ENCODE data around the gene MYH14.

MYH14 gene

GRCh38 chr19:50290011-50290410 lies 86.6 kb downstream of the MYH14 start:
- no peak for DNase-seq (ENCODE audit: low read depth in 2 of 2)

- no peak for DNase-seq (ENCODE audit: low read depth in 2 of 2)
Measured at GRCh38 chr19:50290775-50291174, 87.4 kb downstream of the MYH14 start.

DNA sequence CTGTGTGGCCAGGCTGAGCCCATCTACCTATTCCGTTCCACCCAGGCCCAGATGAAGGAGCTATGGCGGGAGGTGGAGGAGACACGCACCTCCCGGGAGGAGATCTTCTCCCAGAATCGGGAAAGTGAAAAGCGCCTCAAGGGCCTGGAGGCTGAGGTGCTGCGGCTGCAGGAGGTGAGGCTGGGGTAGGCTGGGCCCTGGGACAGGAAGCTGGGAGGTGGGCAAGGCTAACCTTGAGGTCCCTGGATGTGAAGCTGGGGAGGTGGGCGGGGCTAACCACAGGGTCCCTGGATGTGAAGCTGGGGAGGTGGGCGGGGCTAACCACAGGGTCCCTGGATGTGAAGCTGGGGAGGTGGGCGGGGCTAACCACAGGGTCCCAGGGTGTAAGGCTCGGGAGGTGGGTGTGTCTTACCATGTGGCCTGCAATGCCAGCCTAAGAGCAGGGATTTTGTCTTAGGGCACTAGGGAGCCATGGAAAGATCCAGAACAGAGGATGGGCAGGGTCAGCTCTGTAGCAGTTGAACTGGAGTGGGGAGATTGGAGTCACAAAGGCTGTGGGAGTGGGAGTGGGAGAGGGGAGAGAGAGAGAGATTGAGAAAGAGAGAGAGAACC lies 88.9 kb downstream of the MYH14 start:
- DNase-seq (ENCODE audit: low read depth in 2 of 2) = no peak

GRCh38 chr19:50293263-50294004 lies 90.0 kb downstream of the MYH14 start:
- DNase-seq (ENCODE audit: low read depth in 2 of 2) = no peak

- no peak for DNase-seq (ENCODE audit: low read depth in 2 of 2)
Measured at GRCh38 chr19:50300051-50300450, 96.6 kb downstream of the MYH14 start.

DNA sequence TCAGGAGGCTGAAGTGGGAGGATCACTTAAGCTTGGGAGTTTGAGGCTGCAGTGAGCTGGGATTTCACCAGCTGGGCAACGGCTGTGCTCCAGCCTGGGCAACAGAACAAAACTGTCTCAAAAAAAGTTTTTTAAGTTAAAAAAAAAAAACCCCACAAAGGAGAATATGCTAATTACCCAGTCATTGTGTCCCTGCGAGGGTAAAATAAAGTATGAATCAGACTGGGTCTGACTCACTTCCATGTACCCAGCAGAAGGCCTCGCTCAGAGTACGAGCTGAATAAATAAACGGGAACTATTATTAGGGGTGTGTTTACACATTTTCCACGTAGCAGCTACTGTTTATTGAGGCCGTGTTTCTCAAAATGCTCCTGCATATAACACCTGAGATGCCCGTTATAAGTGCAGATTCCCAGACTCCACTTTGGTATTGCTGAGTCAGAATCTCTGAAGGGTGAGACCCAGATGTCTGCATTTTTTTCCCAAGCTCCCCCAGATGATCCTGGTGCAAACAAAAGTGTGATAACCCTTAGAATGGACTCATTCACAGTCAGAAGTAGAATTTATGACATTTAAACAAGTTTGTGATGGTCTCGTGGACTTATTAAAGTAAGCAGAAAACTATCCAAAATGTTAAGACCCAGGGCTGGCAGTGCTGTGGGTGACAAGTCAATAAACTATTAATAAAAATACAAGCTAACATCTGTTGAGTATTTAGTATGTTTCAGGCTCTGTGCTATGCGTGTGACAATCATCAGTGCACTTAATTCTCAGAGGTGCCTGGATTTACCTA lies 97.6 kb downstream of the MYH14 start:
- no peak for DNase-seq (ENCODE audit: low read depth in 2 of 2)

DNA sequence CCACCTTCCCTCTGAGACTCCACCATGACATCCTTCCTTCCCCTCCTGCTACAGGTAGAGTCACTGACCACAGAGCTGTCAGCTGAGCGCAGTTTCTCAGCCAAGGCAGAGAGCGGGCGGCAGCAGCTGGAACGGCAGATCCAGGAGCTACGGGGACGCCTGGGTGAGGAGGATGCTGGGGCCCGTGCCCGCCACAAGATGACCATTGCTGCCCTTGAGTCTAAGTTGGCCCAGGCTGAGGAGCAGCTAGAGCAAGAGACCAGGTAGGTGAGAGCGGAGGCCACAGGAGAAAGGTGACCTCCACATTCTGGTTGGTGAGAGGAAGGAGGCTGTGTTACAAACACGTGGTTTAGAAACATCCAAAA lies 98.2 kb downstream of the MYH14 start:
- DNase-seq (ENCODE audit: low read depth in 2 of 2) = no peak

DNA sequence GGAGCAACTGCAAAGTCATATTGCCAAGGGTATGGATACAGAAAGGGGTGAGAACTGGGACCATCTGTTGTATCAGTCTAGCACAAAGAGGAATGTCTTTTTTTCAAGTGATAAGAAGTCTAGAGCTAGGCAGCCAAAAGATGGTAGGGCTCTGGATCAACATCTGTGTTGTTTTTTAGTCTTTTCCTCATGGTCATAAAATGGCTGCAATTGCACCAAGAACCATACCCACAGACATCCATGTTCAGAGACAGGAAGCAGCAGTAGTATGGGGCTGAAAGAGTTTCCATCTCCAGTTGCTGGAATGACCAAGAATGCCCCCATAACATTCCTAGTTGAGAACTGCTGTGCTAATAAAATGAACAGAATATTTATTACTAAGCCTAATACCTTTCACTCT lies 100.1 kb downstream of the MYH14 start:
- no peak for DNase-seq (ENCODE audit: low read depth in 2 of 2)

- DNase-seq (ENCODE audit: low read depth in 2 of 2) = no peak
Measured at GRCh38 chr19:50308991-50309390, 105.6 kb downstream of the MYH14 start.

- no peak for DNase-seq (ENCODE audit: low read depth in 2 of 2)
Measured at GRCh38 chr19:50309396-50310125, 106.1 kb downstream of the MYH14 start.

DNA sequence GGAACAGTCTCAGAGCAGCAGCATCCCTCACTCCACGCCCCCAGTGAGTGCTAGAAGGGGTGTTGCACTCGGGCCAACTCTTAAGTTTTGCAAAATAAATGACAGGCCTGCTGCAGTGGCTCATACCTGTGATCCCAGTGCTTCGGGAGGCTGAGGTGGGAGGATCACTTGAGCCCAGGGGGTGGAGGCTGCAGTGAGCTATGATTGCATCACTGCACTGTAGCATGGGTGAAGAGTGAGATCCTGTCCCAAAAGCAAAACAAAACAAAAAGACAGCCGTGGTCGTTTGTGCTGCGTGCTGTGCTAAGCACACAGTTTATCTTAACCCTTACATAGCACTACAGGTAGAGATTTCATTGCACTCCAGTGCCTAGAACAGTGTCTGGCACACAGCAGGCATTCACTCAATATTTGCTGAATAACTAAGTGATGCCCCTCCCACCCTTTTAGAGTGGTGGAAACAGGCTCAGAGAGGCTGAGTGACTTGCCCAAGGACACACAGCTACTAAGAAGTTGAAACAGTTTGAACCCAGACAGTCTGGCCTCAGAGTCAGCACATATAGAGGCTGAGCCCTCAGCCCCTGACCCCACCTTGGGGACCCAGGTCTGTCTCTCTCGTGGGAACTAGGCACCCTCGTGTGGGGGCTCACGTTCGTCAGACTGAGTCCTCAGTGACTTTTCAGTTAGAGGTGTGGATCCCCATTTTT lies 107.5 kb downstream of the MYH14 start:
- no peak for DNase-seq (ENCODE audit: low read depth in 2 of 2)

DNA sequence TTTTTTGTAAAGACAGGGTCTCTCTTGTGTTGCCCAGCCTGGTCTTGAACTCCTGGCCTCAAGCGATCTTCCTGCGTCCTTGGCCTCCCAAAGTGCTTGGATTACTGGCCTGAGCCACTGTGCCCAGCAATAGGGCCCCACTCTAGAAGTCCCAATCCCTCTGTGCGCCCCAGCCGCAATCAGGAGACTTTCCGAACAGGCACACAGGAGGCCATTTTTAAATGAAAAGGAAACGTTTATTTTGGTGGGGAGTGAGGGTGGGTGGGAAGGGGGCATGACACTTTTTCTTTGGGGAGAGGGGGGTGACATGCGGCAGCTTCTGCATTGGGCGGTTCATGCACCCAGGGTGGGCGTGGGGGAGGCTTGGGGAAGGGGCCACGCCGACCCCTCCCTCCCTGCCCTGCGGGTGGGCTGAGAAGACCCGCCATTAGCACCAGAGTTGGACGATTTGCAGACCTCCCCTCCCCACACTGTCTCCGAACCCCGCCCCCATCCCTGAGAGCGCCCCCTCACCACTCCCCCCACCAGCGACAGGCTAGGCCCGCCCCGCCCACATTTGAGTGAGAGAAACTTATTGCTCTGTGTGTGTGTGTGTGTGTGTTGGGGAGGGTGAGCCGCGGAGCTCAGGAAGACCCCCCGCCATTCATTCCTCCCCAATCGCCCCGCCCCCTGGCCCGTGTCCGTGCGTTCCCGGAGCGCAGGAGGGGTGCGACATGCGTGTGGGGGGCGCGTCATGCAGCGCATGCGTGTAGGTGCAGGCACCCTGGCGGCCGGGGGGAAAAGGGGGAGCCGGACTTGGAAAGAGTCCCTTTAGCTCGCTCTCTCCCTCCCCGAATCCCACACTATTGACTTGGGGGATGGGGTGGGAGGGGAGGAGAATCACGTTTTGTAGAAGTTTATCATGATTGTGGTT lies 108.6 kb downstream of the MYH14 start:
- DNase-seq (ENCODE audit: low read depth in 2 of 2) = no peak

GRCh38 chr19:50312967-50313811 lies 109.8 kb downstream of the MYH14 start:
- no peak for DNase-seq (ENCODE audit: low read depth in 2 of 2)

GRCh38 chr19:50313812-50314536 lies 110.6 kb downstream of the MYH14 start:
- DNase-seq (ENCODE audit: low read depth in 2 of 2) = no peak

DNA sequence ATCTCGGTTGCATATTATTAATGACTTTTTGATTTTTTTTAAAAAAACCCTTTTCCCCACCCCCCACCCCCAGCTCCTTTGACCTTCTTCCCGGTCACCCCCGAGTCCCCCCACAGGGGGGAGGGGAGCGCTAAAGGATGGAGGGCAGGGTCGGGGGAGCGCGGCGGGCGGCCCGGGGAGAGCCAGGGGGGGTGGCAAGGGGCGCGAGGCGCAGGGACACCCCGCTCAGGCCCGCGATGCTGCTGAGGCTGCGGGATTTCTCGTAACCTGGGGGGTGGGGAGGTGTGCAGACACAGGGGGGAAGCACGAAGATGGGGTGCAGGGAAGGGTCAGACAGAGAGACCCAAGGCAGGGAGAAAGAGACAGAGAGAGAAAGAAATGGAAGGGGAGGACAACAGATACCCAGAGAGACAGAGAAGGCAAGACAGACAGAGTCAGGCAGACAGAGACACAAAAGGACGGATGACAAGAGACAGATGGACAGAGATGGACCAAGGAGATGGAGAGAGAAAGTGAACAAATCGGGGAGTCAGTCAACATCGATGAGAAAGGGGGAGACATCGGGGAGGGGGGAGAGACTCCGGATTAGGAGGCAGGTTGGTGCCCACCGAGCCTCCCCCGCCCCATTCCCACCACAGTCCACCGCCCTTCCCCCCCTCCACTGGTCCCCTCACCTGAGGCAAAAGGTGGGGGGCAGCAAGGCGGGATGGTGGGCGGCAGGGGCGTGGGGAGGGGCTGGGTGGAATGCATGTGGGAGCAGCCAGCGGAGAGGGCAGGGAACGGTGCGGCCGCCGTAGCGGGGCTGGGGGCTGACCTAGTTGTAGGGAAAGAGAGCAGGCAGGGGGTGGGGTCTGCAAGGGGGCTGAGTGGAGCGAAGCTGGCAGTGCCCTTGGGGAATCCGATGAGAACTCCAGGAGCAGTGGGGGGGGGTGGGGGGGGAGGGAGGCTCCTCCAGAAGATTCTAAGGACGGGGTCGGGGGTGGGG lies 111.6 kb downstream of the MYH14 start:
- DNase-seq (ENCODE audit: low read depth in 2 of 2) = no peak

- DNase-seq (ENCODE audit: low read depth in 2 of 2) = no peak
Measured at GRCh38 chr19:50315773-50316448, 112.5 kb downstream of the MYH14 start.

GRCh38 chr19:50317115-50317514 lies 113.7 kb downstream of the MYH14 start:
- DNase-seq (ENCODE audit: low read depth in 2 of 2) = no peak
